KBM-7 (cell line): ENCODE measurements around the gene MAP3K10.
"Not testable (repeated sequence)": the region's sequence is repeated elsewhere in the genome, so short reads cannot be mapped to it uniquely, and the experiment has no call there.

Source experiments
- DNase-seq: peaks from one replicate; pipeline ENCODE4 v3.0.0-alpha.2; 2015
- in situ Hi-C: fragments of 300-500 bp; cut with MboI; formaldehyde crosslinking; loops from 2 replicates; pipeline ENCODE4 v1.14.3; 2020; ENCODE audit warnings: low sequenced_read_pairs, low pct_unique_long_range_greater_than_20kb, mixed read lengths

The MAP3K10 gene

GRCh38 chr19:40190891-40191835 lies at the start of gene MAP3K10:
Gene MAP3K10 (plus strand): TSS chr19:40191426. CDS start chr19:40192032, 606 bp downstream.
- DNase-seq: peak; percentile 50
- in situ Hi-C loops: no loop called here

- no peak for DNase-seq
- in situ Hi-C loops: no loop called here
Measured at GRCh38 chr19:40141551-40141950, 49.7 kb upstream of the MAP3K10 start.

- in situ Hi-C loops: no loop called here
- peak; percentile 87 for DNase-seq
Measured at GRCh38 chr19:40143612-40144011, 47.6 kb upstream of the MAP3K10 start.

- in situ Hi-C loops: no loop called here
- DNase-seq: no peak
Measured at GRCh38 chr19:40144151-40144550, 47.1 kb upstream of the MAP3K10 start.

GRCh38 chr19:40144947-40145748 lies 46.1 kb upstream of the MAP3K10 start:
- DNase-seq: no peak
- in situ Hi-C loops: no loop called here

GRCh38 chr19:40145749-40146029 lies 45.5 kb upstream of the MAP3K10 start:
- DNase-seq, in situ Hi-C loops: not testable (repeated sequence)

- in situ Hi-C loops: no loop called here
- no peak for DNase-seq
Measured at GRCh38 chr19:40147338-40147692, 43.9 kb upstream of the MAP3K10 start.

- peak; percentile 81 for DNase-seq
- in situ Hi-C loops: no loop called here
Measured at GRCh38 chr19:40147693-40148347, 43.4 kb upstream of the MAP3K10 start.

GRCh38 chr19:40149501-40149900 lies 41.7 kb upstream of the MAP3K10 start:
- DNase-seq: no peak
- in situ Hi-C loops: no loop called here

GRCh38 chr19:40150170-40150569 lies 41.1 kb upstream of the MAP3K10 start:
- in situ Hi-C loops: no loop called here
- DNase-seq: no peak

GRCh38 chr19:40154121-40154680 lies 37.0 kb upstream of the MAP3K10 start:
- in situ Hi-C loops: no loop called here
- no peak for DNase-seq

GRCh38 chr19:40155749-40156265 lies 35.4 kb upstream of the MAP3K10 start:
- DNase-seq: peak; percentile 65
- in situ Hi-C loops: no loop called here

GRCh38 chr19:40157059-40157458 lies 34.2 kb upstream of the MAP3K10 start:
- in situ Hi-C loops: no loop called here
- no peak for DNase-seq

GRCh38 chr19:40159744-40160143 lies 31.5 kb upstream of the MAP3K10 start:
- in situ Hi-C loops: no loop called here
- no peak for DNase-seq

- in situ Hi-C loops: no loop called here
Measured at GRCh38 chr19:40162104-40162503, 29.1 kb upstream of the MAP3K10 start.

GRCh38 chr19:40163541-40164129 lies 27.6 kb upstream of the MAP3K10 start:
- in situ Hi-C loops: no loop called here
- peak; percentile 30 for DNase-seq

More at GRCh38 chr19:40162104-40162503, 29.1 kb upstream of the MAP3K10 start:
- DNase-seq: no peak

GRCh38 chr19:40165362-40165937 lies 25.8 kb upstream of the MAP3K10 start:
- DNase-seq: peak; percentile 86
- in situ Hi-C loops: no loop called here

- in situ Hi-C loops, DNase-seq: not testable (repeated sequence)
Measured at GRCh38 chr19:40169482-40170302, 21.5 kb upstream of the MAP3K10 start.
